ENCODE data around the gene TMEFF2. TPM values are rescaled to one million over a fixed set of nuclear protein-coding genes. Genes with fewer than 3 reads are reported as not detected.

The TMEFF2 gene
- total and polyA plus RNA-seq, 2 of the 8 experiments (the other 6 are each of a cell fraction or from before 2014, with no cell fraction given): 0.91 to 3.7 TPM

DNA sequence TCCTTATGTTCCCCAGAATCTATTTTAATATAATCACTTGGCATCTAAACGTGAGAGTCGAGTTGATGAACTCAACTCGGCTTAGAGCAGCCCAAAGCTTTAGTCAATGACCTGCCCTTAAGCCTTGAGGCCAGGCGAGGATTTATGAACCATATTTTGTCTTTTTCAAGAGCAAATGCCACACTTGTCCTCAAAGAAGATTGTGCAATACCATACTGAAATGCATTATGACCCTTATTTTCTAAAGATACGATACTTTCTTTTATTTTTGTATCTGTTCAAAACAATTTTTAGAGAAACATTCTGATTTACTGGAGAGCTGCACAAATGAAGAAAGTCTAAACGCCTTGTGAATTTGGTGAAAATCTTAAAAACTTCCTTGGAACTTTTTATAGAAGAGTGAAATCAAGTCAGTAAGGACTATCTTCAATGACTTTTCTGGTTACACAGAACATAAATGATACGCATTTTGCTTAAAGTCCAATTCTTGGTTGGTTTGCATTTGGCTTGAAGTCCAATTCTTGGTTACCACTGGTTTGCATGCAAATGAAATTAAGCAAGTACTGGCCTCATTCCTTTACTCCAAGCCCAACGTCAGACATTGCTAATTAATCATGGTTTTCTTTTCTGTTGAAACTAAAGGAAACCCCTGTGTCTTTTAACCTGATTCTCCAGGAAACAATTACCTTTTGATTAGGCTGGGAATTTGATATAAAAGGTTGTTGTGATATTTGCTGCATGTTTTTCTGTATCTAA, 242.0 kb downstream of the TMEFF2 start (continued):
- TF ChIP-seq, protein P1, sequence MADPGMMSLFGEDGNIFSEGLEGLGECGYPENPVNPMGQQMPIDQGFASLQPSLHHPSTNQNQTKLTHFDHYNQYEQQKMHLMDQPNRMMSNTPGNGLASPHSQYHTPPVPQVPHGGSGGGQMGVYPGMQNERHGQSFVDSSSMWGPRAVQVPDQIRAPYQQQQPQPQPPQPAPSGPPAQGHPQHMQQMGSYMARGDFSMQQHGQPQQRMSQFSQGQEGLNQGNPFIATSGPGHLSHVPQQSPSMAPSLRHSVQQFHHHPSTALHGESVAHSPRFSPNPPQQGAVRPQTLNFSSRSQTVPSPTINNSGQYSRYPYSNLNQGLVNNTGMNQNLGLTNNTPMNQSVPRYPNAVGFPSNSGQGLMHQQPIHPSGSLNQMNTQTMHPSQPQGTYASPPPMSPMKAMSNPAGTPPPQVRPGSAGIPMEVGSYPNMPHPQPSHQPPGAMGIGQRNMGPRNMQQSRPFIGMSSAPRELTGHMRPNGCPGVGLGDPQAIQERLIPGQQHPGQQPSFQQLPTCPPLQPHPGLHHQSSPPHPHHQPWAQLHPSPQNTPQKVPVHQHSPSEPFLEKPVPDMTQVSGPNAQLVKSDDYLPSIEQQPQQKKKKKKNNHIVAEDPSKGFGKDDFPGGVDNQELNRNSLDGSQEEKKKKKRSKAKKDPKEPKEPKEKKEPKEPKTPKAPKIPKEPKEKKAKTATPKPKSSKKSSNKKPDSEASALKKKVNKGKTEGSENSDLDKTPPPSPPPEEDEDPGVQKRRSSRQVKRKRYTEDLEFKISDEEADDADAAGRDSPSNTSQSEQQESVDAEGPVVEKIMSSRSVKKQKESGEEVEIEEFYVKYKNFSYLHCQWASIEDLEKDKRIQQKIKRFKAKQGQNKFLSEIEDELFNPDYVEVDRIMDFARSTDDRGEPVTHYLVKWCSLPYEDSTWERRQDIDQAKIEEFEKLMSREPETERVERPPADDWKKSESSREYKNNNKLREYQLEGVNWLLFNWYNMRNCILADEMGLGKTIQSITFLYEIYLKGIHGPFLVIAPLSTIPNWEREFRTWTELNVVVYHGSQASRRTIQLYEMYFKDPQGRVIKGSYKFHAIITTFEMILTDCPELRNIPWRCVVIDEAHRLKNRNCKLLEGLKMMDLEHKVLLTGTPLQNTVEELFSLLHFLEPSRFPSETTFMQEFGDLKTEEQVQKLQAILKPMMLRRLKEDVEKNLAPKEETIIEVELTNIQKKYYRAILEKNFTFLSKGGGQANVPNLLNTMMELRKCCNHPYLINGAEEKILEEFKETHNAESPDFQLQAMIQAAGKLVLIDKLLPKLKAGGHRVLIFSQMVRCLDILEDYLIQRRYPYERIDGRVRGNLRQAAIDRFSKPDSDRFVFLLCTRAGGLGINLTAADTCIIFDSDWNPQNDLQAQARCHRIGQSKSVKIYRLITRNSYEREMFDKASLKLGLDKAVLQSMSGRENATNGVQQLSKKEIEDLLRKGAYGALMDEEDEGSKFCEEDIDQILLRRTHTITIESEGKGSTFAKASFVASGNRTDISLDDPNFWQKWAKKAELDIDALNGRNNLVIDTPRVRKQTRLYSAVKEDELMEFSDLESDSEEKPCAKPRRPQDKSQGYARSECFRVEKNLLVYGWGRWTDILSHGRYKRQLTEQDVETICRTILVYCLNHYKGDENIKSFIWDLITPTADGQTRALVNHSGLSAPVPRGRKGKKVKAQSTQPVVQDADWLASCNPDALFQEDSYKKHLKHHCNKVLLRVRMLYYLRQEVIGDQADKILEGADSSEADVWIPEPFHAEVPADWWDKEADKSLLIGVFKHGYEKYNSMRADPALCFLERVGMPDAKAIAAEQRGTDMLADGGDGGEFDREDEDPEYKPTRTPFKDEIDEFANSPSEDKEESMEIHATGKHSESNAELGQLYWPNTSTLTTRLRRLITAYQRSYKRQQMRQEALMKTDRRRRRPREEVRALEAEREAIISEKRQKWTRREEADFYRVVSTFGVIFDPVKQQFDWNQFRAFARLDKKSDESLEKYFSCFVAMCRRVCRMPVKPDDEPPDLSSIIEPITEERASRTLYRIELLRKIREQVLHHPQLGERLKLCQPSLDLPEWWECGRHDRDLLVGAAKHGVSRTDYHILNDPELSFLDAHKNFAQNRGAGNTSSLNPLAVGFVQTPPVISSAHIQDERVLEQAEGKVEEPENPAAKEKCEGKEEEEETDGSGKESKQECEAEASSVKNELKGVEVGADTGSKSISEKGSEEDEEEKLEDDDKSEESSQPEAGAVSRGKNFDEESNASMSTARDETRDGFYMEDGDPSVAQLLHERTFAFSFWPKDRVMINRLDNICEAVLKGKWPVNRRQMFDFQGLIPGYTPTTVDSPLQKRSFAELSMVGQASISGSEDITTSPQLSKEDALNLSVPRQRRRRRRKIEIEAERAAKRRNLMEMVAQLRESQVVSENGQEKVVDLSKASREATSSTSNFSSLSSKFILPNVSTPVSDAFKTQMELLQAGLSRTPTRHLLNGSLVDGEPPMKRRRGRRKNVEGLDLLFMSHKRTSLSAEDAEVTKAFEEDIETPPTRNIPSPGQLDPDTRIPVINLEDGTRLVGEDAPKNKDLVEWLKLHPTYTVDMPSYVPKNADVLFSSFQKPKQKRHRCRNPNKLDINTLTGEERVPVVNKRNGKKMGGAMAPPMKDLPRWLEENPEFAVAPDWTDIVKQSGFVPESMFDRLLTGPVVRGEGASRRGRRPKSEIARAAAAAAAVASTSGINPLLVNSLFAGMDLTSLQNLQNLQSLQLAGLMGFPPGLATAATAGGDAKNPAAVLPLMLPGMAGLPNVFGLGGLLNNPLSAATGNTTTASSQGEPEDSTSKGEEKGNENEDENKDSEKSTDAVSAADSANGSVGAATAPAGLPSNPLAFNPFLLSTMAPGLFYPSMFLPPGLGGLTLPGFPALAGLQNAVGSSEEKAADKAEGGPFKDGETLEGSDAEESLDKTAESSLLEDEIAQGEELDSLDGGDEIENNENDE (IDR thresholded peaks at IDR 0.05; ENCODE audit: insufficient replicate concordance, low read length): no peak
- TF ChIP-seq JUND (IDR thresholded peaks at IDR 0.05; ENCODE audit: low read length): no peak
- no peak for TF ChIP-seq PHF8 (conservative IDR thresholded peaks at IDR 0.05; ENCODE audit: low read depth, low read length)
- TF ChIP-seq, protein P2, sequence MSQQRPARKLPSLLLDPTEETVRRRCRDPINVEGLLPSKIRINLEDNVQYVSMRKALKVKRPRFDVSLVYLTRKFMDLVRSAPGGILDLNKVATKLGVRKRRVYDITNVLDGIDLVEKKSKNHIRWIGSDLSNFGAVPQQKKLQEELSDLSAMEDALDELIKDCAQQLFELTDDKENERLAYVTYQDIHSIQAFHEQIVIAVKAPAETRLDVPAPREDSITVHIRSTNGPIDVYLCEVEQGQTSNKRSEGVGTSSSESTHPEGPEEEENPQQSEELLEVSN (IDR thresholded peaks at IDR 0.05): no peak
- TF ChIP-seq RAD21 (IDR thresholded peaks at IDR 0.05 in 1 of 2, conservative IDR thresholded peaks at IDR 0.05 in 1 of 2; ENCODE audit: low read depth in 2 of 2, low read length in 2 of 2): no peak
- no peak for TF ChIP-seq EP300 (IDR thresholded peaks at IDR 0.05; ENCODE audit: borderline replicate concordance in 1 of 2, low read depth in 2 of 2, low read length in 2 of 2)
- no peak for TF ChIP-seq SIN3A (conservative IDR thresholded peaks at IDR 0.05 in 1 of 2, IDR thresholded peaks at IDR 0.05 in 1 of 2; ENCODE audit: low read depth in 1 of 2, low read length in 2 of 2)
- no peak for TF ChIP-seq RXRA (IDR thresholded peaks at IDR 0.05; ENCODE audit: insufficient read depth, low read depth, low read length)

Data from H1 (cell line).